IPS DF 6.9 (cell line): Measurements from ENCODE around the gene CGB2.
"Not testable (repeated sequence)": the region's sequence is repeated elsewhere in the genome, so short reads cannot be mapped to it uniquely, and the experiment has no call there.

Experiments
- DNase-seq: peaks from one replicate; pipeline ENCODE4 v3.0.0-alpha.2; 2013; ENCODE audit warnings: low read depth, low spot score
- H3K27ac ChIP-seq: one replicate; pipeline ENCODE4 v1.5.1; 2013; ENCODE audit warnings: low read length, control low read depth
- H3K27me3 ChIP-seq: 2 replicates; pipeline ENCODE4 v1.6.1; 2013; ENCODE audit warnings: mild to moderate bottlenecking, low read length; ENCODE audit not compliant: control insufficient read depth, insufficient read depth
- H3K36me3 ChIP-seq: 2 replicates; pipeline ENCODE4 v1.6.1; 2013; ENCODE audit warnings: low read length; ENCODE audit not compliant: control insufficient read depth, insufficient read depth
- H3K4me1 ChIP-seq: 2 replicates; pipeline ENCODE4 v1.6.1; 2013; ENCODE audit warnings: low read length; ENCODE audit not compliant: control insufficient read depth, insufficient read depth
- H3K4me3 ChIP-seq: 2 replicates; pipeline ENCODE4 v1.5.1; 2013; ENCODE audit warnings: mild to moderate bottlenecking, low read length
- H3K9me3 ChIP-seq: 2 replicates; pipeline ENCODE4 v1.6.1; 2013; ENCODE audit warnings: low read length, inconsistent platforms; ENCODE audit not compliant: control insufficient read depth, insufficient read depth
- WGBS: extraction: QIAGEN DNeasy Blood & Tissue Kit; methylation state at CpG from one replicate; pipeline ENCODE4 v1.1.7; 2013; ENCODE audit warnings: mixed read lengths, missing lambda C conversion rate; ENCODE audit not compliant: insufficient read length, insufficient coverage; 5-methylcytosine and 5-hydroxymethylcytosine counted together

Gene CGB2

DNA sequence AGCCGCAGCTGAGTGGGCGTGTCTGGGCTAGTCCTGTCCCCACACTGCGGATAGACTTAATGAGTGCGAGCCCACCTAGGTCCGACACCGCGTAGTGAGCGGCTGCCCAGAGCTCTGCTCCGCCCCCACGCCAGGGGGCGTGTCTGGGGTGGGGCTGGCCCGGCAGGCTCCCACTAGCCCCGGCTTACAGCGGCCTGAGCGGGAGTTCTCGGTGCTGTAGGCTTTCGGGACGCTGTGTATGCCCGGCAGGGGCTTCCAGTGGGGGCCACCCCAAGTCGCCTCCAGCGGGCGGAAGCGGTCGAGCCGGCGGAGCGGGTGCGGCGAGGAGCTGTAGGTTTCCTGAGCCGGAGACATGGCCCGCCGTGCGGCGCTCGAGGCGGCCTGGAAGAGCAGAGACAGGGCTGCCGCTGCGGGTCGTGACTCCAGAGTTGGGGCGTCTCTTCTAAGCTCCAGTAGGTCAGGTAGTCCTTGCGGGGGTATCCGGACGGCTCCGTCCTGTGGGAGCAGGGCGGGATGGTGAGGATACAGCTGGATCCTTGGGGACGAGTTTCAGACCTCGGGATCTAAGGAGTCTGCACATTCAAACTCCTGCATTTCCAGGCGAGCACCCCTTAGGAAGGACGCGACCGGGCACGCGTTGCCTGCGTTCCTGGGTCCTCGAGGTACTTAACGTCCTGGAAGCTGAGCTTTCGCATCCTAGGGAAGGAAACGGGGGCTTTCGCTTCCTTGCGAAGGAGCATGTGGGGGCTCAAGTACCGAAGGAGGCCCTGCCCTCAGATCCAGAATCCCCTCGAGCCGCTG lies 24.6 kb downstream of the CGB2 start:
- Histone ChIP-seq H3K36me3 (no peaks in the 10 kb centered on the region), H3K4me3 (peak overlapping the region; percentile 48), H3K9me3 (no peaks in the 10 kb centered on the region), H3K27ac (no peak overlapping the region), H3K27me3 (peaks cover 13% of the 10 kb centered on the region; the same call in 1 of the 2 replicates), H3K4me1 (peaks cover 2% of the 10 kb centered on the region)
- DNase-seq, result no peak
- WGBS, result no CpG with 5 or more reads among the region's 63 CpGs

DNA sequence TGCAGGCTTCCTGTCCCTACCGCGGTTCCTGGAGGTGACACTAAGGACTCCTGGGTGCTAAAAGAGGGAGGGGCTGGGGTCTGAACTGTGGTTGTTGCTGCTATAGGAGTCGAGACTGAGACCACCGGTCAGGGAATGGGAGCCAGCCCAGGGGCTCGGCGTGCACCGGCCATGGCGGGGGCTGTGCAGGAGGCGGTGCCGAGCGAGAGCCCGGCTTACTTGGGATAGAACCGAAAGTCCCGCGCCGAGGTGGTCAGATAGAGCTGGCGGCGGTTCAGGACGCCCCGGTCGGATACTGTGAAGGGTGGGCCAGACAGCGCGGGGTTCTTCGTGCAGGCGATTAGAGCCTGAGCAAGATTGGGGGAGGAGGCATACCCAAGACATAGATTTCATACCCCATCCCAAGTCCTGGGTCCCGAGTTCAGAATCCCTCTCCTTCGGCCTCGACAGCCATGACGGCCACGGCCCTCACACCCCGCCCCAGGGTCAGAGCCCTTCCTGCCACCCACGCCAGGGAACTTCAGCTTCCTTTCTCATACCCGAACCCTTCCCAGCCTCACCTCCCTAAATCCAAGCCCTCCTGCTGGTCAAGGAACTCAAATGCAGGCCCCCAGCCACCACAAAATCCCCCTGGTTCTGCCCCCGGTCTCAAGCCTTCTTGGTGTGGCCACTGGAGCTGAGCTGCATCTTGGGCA lies 25.4 kb downstream of the CGB2 start:
- H3K27ac ChIP-seq, H3K4me1 ChIP-seq, H3K9me3 ChIP-seq, H3K4me3 ChIP-seq, DNase-seq, H3K36me3 ChIP-seq: not testable (repeated sequence)
- WGBS, result no CpG with 5 or more reads among the region's 34 CpGs
- H3K27me3 ChIP-seq, result peaks cover 13% of the 10 kb centered on the region; the same call in 1 of the 2 replicates

DNA sequence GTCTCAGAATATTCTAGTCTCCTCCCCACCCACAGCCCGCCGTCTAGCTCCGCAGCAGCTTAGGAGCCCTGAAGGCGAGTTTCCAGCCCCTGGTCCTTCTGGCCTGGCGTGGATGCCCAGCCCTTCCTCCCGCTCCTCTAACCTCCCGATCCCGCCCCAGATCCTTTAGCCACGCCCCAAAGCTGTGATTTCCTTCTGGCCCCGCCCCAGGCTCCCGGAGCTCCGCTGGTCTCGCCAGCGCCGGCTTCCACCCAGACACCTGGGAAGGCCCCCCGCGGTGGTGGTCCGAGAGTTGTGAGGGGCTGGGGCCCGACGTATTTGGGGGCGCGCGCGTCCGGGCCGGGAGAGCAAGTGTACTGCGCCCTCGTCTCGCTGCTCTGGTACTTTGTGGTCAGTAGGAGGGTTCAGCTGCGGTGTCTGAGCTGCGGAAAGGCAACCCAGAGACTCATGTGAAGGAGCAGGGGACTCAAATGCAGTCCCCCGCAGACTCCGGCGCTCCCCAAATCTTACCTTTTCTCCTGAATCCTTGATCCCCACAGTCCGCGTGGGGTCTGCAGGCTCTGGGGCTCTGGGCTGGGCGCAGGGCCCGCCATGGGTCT lies 26.0 kb downstream of the CGB2 start, which contains the start of gene CGB7:
TSS of gene CGB7 (minus strand) at position 114 of the 599 bp plus-strand sequence. CDS start 2,374 bp downstream, outside the sequence.
- Histone ChIP-seq H3K4me3 (peak within 1 kb of the TSS; percentile 26; the same call in 1 of the 2 replicates), H3K36me3 (no peaks in the 10 kb centered on the region), H3K4me1 (peaks cover 2% of the 10 kb centered on the region), H3K27me3 (peaks cover 13% of the 10 kb centered on the region; the same call in 1 of the 2 replicates), H3K27ac (no peak within 1 kb of the TSS), H3K9me3 (no peaks in the 10 kb centered on the region)
- no peak for DNase-seq
- no CpG with 5 or more reads among the region's 38 CpGs for WGBS

DNA sequence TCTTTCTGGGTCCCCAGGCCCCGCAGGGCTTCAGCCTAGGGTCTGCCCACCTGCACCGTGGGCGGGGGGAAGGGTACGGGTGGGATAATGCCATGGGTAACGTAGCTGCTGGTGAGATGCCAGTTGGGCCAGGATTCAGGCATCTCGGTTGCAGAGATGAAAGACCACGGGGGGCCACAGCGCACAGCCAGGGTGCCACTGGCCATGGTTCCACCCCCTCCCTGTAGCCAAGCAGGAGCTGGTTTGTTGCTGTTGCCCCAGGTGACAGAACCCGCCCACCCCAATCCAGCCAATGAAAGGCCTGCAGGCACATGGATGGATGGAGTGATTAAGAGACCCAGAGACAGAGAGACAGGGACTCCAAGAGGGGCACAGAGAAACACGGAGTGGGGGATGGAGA lies 26.9 kb downstream of the CGB2 start:
- peaks cover 13% of the 10 kb centered on the region; the same call in 1 of the 2 replicates for H3K27me3 ChIP-seq
- no peak overlapping the region for H3K4me3 ChIP-seq
- no peak for DNase-seq
- H3K4me1 ChIP-seq, result peaks cover 2% of the 10 kb centered on the region
- no CpG with 5 or more reads among the region's 10 CpGs for WGBS
- H3K36me3 ChIP-seq, result no peaks in the 10 kb centered on the region
- no peaks in the 10 kb centered on the region for H3K9me3 ChIP-seq
- H3K27ac ChIP-seq, result no peak overlapping the region

DNA sequence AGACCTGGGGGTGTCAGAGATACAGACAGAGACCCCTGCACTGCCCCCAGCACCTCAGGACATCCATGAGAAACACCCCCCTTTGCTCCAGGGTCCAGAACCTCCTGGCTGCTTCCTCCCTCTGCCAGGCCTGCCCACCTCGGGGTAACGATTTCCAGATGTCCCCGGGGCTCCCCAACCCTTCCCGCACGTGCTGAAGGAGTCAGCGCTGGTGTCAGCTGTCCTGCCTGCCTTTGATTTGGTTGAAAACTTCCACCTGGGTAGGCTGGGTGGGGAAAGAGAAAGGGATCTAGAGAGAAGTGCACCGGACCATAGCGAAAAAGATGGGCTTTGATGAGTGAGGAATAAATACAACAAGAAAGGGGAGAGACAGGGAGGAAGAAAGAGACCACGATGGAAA lies 27.4 kb downstream of the CGB2 start:
- no peak overlapping the region for H3K4me3 ChIP-seq
- no CpG with 5 or more reads among the region's 9 CpGs for WGBS
- H3K36me3 ChIP-seq, result no peaks in the 10 kb centered on the region
- H3K27me3 ChIP-seq, result peaks cover 13% of the 10 kb centered on the region; the same call in 1 of the 2 replicates
- H3K9me3 ChIP-seq, result no peaks in the 10 kb centered on the region
- no peak for DNase-seq
- peaks cover 5% of the 10 kb centered on the region for H3K4me1 ChIP-seq
- no peak overlapping the region for H3K27ac ChIP-seq

DNA sequence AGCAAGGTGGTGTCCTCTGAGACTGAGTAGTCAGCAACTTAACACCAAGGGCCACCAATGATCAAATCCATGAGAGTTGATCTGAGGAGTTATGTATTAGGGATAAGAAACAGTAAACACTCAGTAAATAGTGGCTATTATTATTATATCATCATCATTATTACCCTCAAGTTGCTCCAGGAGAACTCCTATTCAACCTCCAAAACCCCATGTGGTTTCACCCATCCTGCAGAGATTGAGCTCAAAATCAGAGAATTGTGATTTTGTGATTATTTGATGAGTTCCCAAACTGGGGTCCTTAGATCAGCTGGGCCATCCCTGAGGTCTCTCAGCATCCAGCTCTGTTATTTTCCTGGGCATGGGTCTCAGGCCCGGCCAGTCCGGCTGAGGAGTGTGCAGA lies 29.3 kb downstream of the CGB2 start:
- WGBS, result no CpG with 5 or more reads among the region's 2 CpGs
- no peak for DNase-seq
- Histone ChIP-seq H3K27me3 (peaks cover 11% of the 10 kb centered on the region; the same call in 1 of the 2 replicates), H3K9me3 (no peaks in the 10 kb centered on the region), H3K4me1 (peaks cover 6% of the 10 kb centered on the region), H3K36me3 (no peaks in the 10 kb centered on the region), H3K4me3 (no peak overlapping the region), H3K27ac (no peak overlapping the region)

DNA sequence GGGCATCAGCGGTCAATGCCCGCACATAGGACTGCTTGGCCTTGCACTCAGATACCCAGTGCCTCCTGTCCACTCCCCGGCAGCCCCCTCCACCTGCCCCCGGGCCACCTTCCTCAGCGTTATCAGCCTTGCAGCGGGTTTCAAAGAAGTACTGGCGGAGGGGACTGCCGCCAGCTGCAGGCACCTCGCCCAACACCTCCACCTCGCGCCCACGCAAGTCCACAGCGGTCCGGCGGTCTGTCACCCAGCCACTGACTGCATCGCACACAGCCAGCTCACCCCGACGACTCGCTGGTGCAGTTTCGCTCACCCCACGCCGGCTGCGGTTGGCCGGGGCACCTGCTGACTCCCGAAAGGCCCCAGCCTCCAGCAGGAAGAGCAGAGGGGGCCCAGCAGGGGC lies 29.8 kb downstream of the CGB2 start:
- H3K4me1 ChIP-seq, result peaks cover 6% of the 10 kb centered on the region
- DNase-seq, result no peak
- H3K27me3 ChIP-seq, result peaks cover 10% of the 10 kb centered on the region; the same call in 1 of the 2 replicates
- no peak overlapping the region for H3K27ac ChIP-seq
- no CpG with 5 or more reads among the region's 25 CpGs for WGBS
- no peaks in the 10 kb centered on the region for H3K9me3 ChIP-seq
- H3K36me3 ChIP-seq, result no peaks in the 10 kb centered on the region
- H3K4me3 ChIP-seq, result no peak overlapping the region

DNA sequence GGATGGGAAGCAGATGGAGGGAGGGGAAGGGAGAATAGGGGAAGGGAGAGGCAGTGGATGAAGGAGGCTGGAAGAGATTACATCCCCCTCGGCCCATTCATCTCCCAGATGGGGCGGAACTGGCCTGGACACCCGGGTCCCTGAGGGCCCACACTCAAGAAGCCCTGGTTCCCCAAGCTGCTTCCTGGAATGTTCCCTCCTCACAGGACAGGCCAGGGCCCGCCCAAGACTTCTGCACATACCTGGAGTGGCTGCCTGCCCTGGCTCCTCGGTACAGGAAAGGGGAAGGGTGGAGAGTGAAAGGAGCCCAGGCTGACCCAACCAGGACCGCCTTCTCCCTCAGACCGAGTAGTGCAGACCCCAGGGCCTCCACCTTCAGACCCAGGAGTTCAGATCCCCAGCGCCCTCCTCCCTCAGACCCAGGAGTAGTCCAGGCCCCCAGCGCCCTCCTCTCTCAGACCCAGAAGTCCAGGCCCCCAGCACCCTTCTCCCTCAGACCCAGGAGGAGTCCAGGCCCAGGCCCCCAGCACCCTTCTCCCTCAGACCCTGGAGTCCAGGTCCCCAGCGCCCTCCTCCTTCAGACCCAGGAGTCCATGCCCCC lies 32.4 kb downstream of the CGB2 start:
- WGBS, result no CpG with 5 or more reads among the region's 10 CpGs
- no peak overlapping the region for H3K27ac ChIP-seq
- H3K9me3 ChIP-seq, result no peaks in the 10 kb centered on the region
- peaks cover 4% of the 10 kb centered on the region for H3K4me1 ChIP-seq
- no peak for DNase-seq
- H3K27me3 ChIP-seq, result peaks cover 5% of the 10 kb centered on the region; the same call in 1 of the 2 replicates
- no peaks in the 10 kb centered on the region for H3K36me3 ChIP-seq
- H3K4me3 ChIP-seq, result no peak overlapping the region; the same call in 1 of the 2 replicates

DNA sequence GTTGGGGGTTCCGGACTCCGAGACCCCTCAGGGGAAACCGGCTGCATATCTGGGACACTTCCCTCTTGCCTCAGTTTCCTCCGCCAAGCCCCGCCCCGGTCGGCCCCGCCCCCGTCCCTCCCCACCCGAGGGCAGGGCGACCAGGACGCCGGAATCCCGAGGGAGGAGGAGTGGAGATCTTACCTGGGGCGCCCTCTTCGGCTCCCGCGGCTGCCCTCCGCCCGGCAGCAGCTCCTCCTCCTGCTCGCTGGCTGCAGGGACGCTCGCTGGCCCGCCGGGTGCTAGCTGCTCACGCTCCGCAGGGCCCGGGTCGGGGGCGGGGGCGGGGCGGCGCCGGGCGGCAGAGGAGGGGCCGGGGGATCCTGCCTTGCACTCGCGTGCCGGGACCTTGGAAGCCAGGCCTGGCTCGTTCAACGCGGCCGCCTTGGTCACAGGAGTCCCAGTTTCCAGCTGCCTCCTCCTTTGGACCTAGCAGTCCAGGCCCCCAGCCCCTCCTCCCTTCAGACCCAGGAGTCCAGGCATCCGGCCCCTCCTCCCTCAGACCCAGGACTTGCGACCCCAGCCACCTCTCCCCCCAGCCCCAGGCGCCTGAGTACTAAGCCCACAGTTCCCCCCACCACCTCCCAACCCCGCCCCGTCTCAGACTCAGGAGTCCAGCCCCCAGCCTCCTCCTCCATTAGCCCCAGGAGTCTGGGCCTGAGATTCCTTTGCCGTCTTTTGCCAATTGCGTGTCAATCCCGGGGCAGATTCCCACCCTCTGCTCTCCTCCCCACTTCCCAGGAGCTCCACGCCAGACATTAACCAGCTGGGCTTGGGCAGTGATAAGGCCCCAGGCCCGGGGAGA lies 33.3 kb downstream of the CGB2 start, which contains the start of gene NTF4:
TSS of gene NTF4 (minus strand) at position 51 of the 844 bp plus-strand sequence. CDS start 2,821 bp downstream, outside the sequence.
- Histone ChIP-seq H3K27me3 (peaks cover 9% of the 10 kb centered on the region; the same call in 1 of the 2 replicates), H3K4me1 (peaks cover 4% of the 10 kb centered on the region), H3K9me3 (no peaks in the 10 kb centered on the region), H3K4me3 (peak within 1 kb of the TSS; percentile 34; the same call in 1 of the 2 replicates), H3K27ac (no peak within 1 kb of the TSS), H3K36me3 (no peaks in the 10 kb centered on the region)
- WGBS, result no CpG with 5 or more reads among the region's 53 CpGs
- DNase-seq, result no peak
